Esophagus squamous epithelium (tissue), 4 donors: ENCODE results near the gene FOXK1.

ENCODE experiments used
- POLR2A ChIP-seq, 4 donors: fragments of 450-650 bp; IDR thresholded peaks; one replicate each; pipeline ENCODE4 v1.6.1; 2017; ENCODE audit warnings: antibody characterized with exemption in 4 of 4, mild to moderate bottlenecking in 4 of 4, moderate library complexity in 3 of 4
- TF ChIP-seq, protein P1 (sequence below), 6 experiments: fragments of 450-650 bp in 4 of 6; fragments of 200-600 bp in 2 of 6; sonication (generic) in 2 of 6; IDR thresholded peaks; one replicate each; pipeline ENCODE4 v1.5.1; 2016 to 2019; ENCODE audit warnings: antibody characterized with exemption in 6 of 6, mild to moderate bottlenecking in 4 of 6, moderate library complexity in 4 of 6

DNA sequence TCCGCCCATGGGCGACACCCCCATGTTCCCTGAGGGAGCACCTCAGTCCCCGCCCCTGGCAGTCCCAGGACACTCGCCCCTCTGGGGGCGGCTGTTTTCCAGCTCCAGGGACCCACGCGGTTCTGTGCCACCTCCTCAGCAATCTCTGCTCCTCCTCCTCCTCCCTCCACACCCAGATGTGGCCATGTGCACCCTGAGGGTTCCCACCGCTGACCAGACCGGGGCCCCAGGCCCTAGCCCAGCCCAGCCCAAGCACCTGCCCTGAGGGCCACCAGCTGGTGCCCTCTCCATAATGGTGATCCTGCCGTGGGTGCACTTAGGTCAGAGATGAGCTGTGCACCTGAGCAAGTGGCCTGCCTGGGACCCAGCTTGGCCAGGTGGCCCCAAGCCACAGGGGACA is 118.4 kb downstream of the FOXK1 start:
- TF ChIP-seq, protein P1, sequence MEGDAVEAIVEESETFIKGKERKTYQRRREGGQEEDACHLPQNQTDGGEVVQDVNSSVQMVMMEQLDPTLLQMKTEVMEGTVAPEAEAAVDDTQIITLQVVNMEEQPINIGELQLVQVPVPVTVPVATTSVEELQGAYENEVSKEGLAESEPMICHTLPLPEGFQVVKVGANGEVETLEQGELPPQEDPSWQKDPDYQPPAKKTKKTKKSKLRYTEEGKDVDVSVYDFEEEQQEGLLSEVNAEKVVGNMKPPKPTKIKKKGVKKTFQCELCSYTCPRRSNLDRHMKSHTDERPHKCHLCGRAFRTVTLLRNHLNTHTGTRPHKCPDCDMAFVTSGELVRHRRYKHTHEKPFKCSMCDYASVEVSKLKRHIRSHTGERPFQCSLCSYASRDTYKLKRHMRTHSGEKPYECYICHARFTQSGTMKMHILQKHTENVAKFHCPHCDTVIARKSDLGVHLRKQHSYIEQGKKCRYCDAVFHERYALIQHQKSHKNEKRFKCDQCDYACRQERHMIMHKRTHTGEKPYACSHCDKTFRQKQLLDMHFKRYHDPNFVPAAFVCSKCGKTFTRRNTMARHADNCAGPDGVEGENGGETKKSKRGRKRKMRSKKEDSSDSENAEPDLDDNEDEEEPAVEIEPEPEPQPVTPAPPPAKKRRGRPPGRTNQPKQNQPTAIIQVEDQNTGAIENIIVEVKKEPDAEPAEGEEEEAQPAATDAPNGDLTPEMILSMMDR (IDR thresholded peaks at IDR 0.05), result no peak
- TF ChIP-seq POLR2A (IDR thresholded peaks at IDR 0.05), result no peak
